Kidney glomerular epithelial cell (primary cell): ENCODE measurements around the gene CTNNA3.

Experiments used
- DNase-seq: peaks from one replicate; lab custom pipeline; 2025; lab: John Stamatoyannopoulos, UW

CTNNA3 gene

GRCh38 chr10:66284621-66285020 is 1411.4 kb downstream of the CTNNA3 start:
- no peak for DNase-seq

GRCh38 chr10:66283874-66284464 is 1412.0 kb downstream of the CTNNA3 start:
- DNase-seq: no peak

- no peak for DNase-seq
These were observed 1412.9 kb downstream of the CTNNA3 start for GRCh38 chr10:66283064-66283463.

GRCh38 chr10:66281327-66281726 is 1414.7 kb downstream of the CTNNA3 start:
- no peak for DNase-seq

- DNase-seq: no peak
These were observed 1418.5 kb downstream of the CTNNA3 start for GRCh38 chr10:66277481-66277880.

GRCh38 chr10:66273966-66274519 is 1422.0 kb downstream of the CTNNA3 start:
- no peak for DNase-seq

GRCh38 chr10:66265398-66265797 is 1430.6 kb downstream of the CTNNA3 start:
- DNase-seq: no peak

- DNase-seq: no peak
These were observed 1436.2 kb downstream of the CTNNA3 start for GRCh38 chr10:66259836-66260235.

- DNase-seq: no peak
These were observed 1437.3 kb downstream of the CTNNA3 start for GRCh38 chr10:66258693-66259092.

GRCh38 chr10:66257801-66258200 is 1438.2 kb downstream of the CTNNA3 start:
- DNase-seq: no peak

GRCh38 chr10:66252986-66253385 is 1443.0 kb downstream of the CTNNA3 start:
- DNase-seq: no peak

GRCh38 chr10:66246177-66246576 is 1449.8 kb downstream of the CTNNA3 start:
- no peak for DNase-seq

GRCh38 chr10:66244953-66245352 is 1451.0 kb downstream of the CTNNA3 start:
- no peak for DNase-seq

- DNase-seq: no peak
These were observed 1453.1 kb downstream of the CTNNA3 start for GRCh38 chr10:66242885-66243284.

GRCh38 chr10:66239062-66239461 is 1456.9 kb downstream of the CTNNA3 start:
- DNase-seq: no peak

GRCh38 chr10:66238343-66238742 is 1457.7 kb downstream of the CTNNA3 start:
- DNase-seq: no peak

- no peak for DNase-seq
These were observed 1461.1 kb downstream of the CTNNA3 start for GRCh38 chr10:66234872-66235271.

GRCh38 chr10:66228887-66229286 is 1467.1 kb downstream of the CTNNA3 start:
- DNase-seq: no peak

- DNase-seq: no peak
These were observed 1472.3 kb downstream of the CTNNA3 start for GRCh38 chr10:66223656-66224055.

GRCh38 chr10:66222462-66223046 is 1473.4 kb downstream of the CTNNA3 start:
- no peak for DNase-seq

- no peak for DNase-seq
These were observed 1476.9 kb downstream of the CTNNA3 start for GRCh38 chr10:66218981-66219587.

GRCh38 chr10:66218289-66218688 is 1477.7 kb downstream of the CTNNA3 start:
- no peak for DNase-seq

GRCh38 chr10:66215920-66216319 is 1480.1 kb downstream of the CTNNA3 start:
- no peak for DNase-seq
